GM20000 (cell line): ENCODE measurements around the gene TMC8.
A peak's percentile ranks its signal among the peaks of the same experiment; 100 is the strongest.

Experiments used
- DNase-seq: peaks from one replicate; pipeline ENCODE4 v3.0.0; 2012; ENCODE audit warnings: low spot score
- TF ChIP-seq, protein P1 (sequence below): IDR thresholded peaks from 2 replicates; pipeline ENCODE4 v1.5.1; 2012; ENCODE audit warnings: mild to moderate bottlenecking, control low read depth; ENCODE audit errors: extremely low read depth, missing control alignments

The TMC8 gene

DNA sequence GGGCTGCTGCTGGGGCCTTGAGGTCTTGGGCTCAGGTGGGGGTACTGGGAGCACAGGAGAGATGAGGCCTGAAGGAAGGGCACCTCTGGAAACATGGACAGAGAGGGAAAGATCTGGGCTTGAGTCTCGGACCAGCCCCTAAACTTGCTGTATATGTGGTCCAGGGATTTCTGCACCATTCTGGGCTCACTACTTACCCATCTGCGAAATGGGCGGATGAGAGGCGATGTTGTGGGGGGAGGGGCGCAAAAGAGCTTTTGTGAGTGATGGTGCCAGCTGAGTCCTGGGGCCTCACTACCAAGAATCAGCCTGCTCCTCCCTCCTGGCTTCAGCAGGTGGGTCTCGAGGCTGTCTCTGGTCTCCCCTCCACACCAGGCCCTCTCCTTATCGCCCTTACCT, 15.9 kb downstream of the TMC8 start:
- no peak for DNase-seq

DNA sequence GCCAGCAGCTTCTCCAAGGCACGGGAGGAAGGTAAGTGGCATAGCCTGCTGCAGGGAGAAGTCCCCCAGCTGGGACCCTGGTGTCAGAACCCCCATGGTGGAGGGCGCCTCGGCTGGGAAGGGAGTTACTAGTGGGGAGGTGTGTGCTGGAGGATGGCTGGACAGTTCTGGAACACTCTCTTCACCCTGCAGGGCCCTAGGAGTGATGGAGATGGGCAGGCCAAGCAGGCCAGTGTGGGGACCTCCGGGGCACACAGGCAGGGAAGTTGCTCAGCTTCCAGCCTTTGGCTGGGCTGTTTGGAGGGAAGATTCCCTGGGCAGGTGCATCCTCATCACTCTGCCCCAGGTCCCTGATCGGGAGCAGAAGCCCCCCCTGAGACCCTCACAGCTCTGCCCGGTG, 16.3 kb downstream of the TMC8 start:
- TF ChIP-seq, protein P1, sequence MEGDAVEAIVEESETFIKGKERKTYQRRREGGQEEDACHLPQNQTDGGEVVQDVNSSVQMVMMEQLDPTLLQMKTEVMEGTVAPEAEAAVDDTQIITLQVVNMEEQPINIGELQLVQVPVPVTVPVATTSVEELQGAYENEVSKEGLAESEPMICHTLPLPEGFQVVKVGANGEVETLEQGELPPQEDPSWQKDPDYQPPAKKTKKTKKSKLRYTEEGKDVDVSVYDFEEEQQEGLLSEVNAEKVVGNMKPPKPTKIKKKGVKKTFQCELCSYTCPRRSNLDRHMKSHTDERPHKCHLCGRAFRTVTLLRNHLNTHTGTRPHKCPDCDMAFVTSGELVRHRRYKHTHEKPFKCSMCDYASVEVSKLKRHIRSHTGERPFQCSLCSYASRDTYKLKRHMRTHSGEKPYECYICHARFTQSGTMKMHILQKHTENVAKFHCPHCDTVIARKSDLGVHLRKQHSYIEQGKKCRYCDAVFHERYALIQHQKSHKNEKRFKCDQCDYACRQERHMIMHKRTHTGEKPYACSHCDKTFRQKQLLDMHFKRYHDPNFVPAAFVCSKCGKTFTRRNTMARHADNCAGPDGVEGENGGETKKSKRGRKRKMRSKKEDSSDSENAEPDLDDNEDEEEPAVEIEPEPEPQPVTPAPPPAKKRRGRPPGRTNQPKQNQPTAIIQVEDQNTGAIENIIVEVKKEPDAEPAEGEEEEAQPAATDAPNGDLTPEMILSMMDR, result no peak
- no peak for DNase-seq

More for the DNA sequence above, 15.9 kb downstream of the TMC8 start:
- TF ChIP-seq, protein P1, result no peak

DNA sequence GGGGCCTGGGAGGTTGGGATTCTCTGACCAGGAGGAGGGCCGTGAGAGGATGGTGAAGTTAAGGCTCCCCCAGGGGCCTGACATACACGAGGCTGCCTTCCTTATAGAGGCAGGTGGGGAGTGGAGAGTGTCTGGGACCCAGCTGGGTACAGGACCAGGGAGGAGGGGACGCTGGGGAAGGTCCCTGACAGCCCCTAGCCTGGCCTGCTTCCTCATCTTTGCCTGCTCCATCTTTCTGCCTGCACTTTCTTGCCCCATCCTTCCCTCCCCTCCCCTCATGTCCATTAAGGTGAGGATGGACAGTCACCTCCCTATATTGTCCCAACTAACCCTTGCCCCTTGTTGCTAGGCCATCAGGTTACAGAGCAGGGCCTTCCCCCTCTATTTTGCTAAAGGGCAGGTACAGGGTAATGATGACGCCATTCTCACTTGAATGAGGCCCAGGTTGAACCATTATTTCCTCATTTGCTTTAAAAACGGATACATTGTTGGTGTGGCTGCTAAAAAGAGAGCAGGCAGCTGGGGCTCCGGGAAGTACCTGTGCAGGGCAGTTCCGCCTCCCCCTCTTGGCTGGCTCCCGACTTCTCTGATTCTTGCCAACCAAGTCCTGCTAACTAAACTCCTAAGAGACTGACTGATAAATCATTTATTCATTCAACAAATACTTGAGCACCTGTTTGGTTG, 16.9 kb downstream of the TMC8 start:
- DNase-seq, result peak; percentile 55
- TF ChIP-seq, protein P1, result no peak

DNA sequence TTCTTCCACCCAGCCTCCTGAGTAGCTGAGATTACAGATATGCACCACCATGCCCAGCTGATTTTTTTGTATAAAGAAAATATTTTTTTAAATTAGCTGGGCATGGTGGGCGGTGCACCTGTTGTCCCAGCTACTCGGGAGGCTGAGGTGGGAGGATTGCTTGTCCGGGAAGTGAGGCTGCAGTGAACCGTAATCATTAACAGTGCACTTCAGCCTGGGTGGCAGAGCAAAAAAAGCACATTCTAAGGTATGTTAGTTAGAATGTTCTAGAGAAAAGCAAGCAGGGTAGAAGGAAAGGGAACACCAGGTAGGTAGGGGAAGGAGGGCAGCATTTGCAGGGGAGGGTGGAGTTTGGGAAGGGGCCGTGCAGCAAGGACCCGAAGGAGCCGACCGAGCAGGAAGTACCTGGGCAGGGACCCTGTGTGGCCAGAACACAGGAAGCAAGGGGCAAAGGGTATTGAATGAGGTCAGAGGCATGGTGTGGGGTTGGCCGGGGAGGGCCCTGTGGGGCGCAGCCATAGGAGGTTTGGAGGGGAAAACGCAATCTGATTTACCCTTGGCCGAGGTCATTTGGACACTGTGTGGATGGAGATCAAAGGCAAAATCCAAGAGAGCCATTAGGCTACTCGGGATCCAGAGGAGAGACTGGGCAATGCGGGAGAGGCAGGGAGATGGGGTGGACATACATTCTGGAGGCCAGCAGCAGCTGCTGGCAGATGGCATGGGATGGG, 17.9 kb downstream of the TMC8 start:
- TF ChIP-seq, protein P1, result no peak

DNA sequence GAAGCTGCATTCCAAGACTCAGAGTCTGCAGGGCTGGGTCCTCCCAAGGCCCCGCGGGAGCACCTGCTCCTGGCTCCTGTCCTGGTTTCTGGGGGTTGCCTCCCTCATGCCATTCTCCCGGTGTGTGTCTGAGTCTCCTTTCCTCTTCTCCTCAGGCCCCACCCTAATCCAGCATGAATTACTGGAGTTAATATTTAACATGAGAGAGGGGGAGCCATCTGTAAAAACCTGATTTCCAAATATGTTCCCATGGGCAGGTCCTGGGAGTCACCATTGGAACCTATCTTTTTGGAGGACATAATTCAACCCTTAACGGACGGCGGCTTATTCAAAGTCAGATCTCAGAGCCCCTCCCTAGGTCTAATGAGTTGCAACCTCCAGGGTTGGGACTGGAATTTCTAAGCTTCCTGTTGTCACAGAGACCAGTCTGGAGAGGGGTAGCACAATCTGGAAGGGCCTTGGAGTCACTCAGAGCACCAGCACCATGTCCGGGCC, 21.0 kb downstream of the TMC8 start:
- TF ChIP-seq, protein P1, result no peak

More for the DNA sequence above, 17.9 kb downstream of the TMC8 start:
- DNase-seq, result no peak

DNA sequence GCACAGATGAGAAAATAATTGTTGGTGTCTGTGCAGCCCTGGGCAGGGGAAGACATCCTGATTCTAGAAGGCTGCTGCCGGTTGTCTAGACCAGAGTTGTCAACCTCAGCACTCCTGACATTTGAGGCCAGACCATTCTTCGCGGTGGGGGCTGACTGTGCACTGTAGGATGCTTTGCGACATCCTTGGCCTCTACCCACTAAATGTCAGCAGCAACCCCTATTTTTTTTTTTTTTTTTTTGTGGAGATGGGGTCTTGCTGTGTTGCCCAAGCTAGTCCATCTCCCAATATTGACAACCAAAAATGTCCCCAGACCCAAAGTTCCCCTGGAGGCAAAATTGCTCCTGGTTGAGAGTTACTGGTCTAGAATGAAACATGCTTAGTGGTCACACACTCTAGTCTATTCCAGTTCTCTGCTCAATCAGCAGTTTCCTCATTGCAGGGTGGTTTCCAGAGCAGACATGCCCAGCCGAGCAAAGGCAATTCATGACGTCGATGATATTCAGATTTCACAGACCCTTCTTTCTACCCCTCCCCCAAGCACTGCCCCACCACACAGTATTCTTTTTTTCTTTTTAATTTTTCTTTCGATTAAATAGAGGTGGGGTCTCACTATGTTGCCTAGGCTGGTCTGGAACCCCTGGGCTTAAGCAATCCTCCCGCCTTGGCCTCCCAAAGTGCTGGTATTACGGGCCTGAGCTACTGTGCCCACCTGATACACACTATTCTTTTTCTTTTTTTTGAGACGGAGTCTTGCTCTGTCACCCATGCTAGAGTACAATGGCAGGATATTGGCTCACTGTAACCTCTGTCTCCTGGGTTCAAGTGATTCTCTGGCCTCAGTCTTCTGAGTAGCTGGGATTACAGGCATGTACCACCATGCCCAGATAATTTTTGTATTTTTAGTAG, 24.6 kb downstream of the TMC8 start:
- TF ChIP-seq, protein P1, result no peak
- DNase-seq, result peak; percentile 69

More for the DNA sequence above, 21.0 kb downstream of the TMC8 start:
- no peak for DNase-seq
